ENCODE data around the gene SCN8A. TPM values are rescaled to one million over a fixed set of nuclear protein-coding genes. Genes with fewer than 3 reads are reported as not detected.
"Not testable (repeated sequence)": the region's sequence is repeated elsewhere in the genome, so short reads cannot be mapped to it uniquely, and the experiment has no call there.

Gene SCN8A
- total RNA-seq, 1 donor from 2014 or later: 1.5 TPM

DNA sequence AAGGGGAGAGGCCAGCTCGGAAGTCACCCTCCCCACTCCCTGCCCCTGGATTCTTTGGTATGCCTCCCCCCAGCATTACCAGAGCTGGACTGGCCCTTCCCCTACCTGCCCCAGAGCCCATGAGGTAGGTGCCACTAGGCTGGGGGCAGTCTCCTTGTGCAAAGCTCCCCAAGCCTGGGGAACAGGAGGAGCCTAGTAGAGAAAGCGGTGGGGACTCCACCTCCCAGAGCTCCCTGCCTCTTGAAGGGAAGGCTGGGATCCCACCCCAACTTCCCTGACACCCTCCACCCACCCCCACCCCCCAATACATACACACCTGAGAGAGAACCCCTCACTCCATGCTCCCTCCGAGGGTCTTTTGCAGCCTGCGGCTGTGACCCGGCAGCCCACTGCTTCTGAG lies 227.1 kb downstream of the SCN8A start:
- no peak for DNase-seq

DNA sequence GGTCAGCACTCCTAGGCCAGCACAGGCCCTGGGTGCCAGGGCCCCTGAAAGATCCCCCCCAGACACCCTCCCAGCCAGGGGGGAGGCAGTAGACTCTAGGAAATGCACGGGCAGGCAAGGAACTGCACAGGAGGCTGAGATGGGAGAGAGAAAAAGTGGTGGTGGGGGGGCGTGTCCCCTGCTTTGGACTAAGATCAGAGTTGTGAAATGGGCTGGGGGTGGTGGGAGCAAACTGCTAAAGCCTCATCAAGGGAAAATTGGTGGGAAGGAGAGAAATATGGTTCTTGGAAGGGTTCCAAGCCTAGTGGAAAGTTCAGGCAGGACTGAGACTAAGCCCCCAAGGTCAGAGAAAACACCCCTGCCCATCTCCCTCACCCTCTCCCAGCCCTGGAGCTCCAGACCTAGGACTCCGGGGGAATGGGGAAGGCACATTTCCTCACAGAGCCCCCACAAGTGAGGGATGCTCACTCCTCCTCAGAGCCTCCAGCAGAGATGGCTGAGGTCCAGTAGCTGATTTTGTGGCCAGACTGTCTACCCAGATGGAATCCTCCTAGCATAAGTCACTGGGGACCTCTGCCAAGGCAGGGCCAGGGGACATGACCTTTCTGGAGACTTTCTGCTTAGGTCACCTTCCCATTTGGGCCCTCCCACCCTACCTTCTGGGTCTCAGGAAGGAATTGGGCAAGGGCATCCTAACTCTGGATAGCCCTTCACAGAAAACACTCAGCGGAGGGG lies 227.7 kb downstream of the SCN8A start:
- no peak for DNase-seq

DNA sequence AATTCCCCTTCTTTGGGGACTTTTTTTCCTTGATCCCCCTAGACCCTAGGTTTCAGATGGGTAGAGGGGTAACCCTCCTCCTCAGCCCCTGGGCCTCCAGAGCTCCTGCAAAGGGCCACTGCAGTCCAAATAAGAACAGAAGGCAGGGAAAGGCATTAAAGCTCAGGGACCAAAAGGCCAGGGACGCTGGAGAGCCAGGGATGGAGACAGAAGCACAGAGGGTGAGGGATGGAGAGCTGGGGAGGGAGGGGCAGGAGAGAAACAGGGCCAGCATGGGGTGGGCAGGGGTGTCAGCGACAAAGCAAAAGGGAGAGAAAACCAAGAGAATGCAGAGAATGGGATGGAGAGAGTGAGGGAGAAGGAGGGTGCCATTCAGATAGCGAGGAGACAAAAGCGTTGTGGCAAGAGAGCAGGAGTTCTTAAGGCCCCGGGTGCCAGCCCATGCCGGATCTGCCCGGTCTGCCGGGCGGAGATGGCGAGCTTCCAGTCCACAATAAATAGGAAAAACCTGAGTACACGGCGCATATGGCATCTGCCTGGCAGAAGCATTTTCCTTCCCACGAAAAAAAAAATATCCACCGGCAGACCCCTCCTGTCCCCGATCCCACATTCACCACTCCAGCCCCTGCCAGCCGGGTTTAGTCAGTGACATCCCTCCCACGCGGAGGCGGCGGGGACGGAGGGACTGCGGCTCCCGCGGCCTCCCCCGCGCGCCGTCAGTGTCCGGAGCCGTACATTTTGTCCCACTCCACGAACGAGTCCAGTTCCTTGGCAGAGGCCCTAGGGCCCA lies 228.9 kb downstream of the SCN8A start:
- no peak for DNase-seq

DNA sequence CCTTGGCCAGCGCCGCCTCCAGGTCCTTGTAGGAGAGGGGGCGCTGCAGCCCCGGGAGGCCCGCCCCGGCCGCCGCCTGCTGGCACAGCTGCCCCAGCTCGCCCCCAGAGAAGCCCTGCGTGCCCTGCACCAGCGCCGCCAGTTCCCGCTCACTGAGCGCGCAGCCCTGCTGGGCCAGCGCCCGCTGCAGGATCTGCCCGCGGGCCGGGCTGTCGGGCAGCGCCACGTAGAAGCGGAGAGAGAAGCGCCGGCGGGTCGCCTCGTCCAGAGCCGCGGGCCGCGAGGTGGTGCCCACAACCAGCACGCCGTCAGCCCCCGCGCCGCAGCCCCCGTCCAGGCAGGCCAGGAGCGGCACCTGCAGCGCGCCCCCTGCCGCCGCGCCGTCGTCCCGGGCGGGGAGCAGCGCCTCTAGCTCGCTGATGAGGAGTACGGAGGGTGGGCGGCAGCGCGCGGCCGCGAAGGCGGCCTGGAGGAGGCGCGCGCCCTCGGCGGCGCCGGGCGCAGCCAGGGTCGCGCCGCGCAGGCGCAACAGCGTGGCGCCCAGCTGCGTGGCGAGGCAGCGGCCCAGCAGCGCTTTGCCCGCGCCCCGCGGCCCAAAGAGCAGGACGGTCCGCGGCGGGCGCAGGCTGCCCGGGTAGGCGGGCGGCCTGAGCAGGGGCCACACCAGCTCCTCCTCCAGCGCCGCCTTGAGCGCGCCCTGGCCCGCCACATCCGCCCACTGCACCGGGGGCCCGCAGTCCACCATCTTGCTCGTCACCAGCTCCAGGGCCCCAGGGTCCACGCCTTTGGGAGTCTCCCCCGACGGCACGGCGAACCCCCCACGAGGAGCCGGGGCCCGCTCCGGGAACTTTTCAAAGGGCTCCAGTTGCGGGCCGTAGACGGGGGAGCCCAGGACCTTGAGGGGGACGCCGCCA lies 229.8 kb downstream of the SCN8A start:
- DNase-seq: no peak

DNA sequence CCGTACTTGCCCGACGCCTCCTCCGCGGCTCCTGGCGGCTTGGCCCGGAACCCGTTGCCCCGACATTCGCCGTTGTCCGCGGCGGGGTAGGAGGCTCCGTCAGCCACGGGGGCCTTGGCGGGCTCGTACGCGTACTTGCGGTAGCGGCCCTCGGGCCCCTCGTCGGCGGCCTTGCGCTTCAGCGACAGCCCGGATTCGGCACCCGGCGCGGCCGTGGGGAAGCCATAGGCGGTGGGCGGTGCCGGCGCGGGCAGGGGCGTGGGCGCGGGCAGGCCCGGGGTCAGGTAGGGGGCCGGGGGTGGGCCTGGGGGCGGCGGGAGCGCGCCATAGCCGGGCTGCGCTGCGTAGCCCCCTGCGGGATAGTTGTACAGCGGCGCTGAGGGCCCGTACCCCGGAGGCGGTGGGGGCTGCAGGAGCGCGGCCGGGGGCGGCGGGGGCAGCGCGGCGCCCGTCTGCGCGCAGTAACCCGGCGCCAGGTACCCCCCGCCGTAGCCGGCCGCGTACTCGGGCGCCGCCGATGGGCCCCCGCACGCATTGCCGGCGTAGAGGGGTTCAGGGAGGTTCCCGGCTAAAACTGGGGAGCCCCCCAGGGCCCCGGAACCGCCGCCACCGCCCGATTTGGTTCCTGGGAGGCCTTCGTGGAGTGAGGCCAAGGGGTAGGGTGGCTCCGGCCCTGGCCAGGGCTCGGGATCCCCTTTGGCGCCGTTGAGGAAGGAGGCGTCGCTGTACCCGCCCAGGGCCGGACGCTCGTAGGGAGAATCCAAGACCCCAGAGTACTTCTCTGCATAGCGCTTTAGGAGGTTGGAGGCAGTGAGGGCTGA lies 230.6 kb downstream of the SCN8A start:
- no peak for DNase-seq

DNA sequence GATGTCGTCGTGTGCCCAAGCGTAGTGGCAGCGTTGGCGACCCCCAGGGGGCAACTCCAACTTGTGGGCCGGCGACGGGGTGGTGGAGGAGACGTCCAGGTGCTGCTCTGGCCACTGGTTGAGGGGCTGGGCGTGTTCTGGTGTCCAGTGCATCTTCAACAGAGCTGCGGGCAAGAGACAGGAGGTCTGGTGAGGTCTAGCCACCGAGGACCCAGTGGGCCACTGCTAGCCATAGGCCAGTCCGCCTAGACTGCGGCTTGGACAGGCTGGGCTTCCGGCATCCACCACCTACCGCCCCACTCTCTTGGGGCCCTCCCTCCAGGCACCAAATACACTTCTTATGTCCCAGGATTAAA lies 231.2 kb downstream of the SCN8A start:
- DNase-seq: no peak

DNA sequence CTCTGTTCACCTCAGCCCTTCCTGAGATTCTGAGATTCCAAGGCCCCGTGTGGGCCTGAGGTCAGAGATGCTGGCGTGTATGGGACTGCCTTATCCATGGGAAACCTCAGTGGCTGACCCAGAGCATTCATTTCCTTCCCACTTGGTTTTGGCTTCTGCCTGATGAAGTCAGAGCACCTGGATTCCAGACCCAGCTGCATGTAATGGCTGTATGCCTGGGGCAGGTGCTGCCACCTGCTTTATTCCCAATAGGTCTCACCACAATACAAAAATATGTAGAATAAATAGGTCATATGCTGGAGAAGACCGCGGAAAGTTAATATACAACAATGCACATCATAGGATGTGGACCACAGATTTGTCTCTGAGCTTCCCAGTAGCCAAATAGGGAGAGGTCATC lies 231.9 kb downstream of the SCN8A start:
- DNase-seq: no peak

DNA sequence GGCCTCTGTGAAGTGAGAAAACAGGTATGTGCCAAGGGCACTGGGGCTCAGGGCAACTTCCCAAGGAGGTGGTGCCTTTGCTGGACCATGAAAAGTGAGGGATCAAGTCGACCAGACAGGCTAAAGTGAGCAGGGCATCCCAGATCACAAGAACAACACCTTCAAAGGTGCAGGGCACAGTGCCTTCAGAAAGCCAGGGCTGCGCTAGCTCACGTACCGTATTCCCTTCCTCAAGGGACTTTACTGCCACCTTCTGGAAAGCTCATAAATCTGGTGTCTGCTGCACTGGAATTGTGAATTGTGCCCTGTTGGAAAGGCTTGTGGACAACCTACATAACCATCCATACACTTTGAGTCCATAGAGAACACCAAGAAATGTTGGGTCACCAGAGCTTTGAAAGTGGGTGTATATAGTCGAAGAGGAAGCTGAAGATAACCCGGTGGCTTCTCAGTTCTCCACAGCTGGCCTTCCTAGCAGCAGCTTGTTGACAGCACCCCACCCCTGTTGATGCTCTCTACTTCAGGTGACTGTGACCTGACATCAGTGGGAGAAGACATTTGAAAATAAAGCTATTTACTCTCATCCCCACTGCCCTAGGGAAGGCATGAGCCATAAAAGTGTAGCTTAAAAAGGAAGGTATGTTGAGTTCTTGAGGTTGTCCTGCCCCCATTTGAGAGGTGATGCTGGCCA lies 233.0 kb downstream of the SCN8A start:
- peak; percentile 81 for DNase-seq

DNA sequence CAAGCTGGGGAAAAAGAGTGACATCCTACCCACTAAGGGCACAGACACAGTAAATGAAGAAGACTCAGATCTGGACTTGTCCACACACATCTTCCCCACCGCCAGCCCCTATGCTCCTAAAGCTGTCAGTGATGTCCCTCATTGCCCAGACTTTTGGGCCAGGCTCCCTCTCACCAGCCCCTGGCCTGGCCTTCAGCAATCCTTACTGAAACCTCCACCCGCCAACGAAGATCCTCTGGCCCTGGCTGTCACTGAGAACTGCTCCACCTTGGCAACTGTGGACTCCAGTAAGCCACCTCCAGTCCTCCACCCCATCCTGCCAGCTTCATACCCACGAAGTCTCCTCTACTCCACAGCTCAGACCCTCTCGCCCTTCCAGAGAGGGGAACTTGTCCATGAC lies 234.2 kb downstream of the SCN8A start:
- no peak for DNase-seq

DNA sequence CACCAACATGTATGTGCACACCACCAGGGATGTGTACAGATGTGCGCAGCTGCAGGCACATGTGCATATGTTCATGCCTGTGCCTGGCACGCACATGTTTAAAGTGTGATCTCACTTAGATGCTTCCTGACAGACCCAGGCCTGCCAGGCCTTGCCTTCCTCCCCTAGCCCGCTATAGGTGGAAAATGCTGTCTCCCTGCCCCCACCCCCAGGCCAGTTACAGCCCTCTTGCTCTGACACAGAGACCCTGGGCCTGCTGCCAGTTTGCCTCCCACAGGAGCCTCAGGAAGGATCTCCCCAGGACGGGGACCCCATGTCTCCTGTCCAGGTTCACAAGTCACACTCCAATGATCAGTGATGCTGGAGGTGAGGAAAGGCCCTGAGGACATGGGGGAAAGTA lies 235.8 kb downstream of the SCN8A start:
- no peak for DNase-seq

DNA sequence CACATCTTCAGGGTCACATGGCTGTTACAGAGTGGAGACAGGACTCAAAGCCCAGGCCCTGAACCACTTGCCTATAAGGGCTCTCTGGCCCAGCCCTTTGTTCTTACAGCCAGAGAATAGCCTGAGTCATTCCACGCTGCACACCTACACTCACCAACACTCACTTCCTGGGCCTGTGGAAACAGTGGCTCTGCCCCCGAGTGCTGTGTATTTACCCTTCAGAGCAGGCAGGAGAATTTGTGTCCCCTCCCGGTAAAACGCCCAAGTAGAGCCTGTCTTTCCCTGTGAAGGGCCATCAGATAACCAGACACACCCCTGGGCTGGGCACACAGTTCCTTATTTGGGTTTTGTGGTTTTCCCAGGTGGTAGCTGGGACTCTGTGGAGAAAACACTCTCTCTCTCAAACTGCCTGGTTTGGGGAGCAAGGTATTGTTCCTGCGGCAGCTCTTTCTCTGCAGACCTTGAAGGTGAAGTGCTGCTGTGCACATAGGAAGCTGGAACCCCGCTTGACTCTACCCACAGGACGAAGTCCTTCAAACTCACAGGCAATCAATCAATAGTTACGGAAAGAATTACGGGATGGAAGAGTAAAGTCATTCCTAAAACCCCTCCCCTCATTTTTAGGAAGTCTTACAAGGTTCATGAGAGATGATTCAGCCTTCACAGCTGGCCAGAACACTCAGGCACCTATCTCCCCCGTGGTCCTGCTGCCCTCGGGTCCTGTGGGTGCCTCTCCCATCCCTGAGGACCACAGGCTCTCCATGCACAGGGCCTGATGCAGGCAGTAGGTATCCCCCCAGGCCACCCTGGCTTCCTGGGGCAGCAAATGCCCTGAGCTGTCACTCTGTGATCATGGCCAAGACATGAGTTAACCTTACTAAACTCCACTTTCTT lies 237.1 kb downstream of the SCN8A start:
- DNase-seq: peak; percentile 59

DNA sequence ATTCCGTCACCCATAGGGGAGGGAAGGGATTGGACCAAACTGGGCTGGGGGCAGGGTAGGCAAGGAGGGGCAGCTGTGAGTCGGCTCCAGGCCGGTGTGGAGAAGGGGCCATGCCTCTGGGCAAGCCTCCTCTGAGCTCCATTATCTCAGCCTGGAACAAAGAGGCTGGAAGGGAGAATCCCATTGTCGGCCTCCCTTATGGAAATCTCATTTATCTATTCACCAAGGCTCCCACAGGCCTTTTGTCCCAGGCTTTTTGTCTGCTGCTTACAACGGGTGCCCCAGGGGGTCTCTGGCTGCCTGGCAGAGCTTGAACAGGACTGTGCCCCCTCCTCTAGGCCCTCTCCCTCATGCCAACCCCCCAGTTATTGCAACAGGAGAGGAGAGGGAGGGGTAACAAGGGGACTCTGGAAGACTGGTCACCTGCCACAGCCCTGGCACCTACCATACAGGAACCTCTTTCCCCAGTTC lies 238.0 kb downstream of the SCN8A start:
- no peak for DNase-seq

DNA sequence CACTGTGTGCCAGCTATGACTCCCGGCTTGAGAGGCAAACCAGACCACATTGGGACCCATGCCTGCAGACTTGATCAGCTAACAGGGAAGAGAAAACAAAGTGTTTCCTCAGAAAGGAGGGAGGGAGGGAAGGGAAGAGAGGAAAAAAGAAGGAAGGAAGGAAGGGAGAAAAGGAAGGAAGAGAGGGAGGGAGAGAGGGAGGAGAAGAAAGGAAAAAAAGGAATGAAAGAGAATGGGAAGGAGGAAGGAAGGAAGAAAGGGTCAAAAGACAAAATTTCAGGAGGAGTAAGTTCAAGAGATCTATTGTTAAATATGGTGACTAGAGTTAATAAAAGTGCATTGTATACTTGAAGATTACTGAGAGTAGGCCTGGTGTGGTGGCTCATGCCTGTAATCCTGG lies 238.6 kb downstream of the SCN8A start:
- no peak for DNase-seq

DNA sequence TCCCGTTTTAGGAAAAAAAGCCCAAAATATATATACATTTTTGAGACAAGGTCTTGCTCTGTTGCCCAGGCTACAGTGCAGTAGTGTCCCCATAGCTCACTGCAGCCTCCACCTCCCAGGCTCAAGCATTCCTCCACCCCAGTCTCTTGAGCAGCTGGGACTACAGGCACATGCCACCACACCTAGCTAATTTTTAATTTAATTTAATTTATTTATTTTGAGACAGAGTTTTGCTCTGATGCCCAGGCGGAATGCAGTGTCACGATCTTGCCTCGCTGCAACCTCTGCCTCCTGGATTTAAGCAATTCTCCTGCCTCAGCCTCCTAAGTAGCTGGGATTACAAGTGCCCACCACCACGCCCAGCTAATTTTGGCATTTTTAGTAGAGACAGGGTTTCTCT lies 240.8 kb downstream of the SCN8A start:
- not testable (repeated sequence) for DNase-seq

DNA sequence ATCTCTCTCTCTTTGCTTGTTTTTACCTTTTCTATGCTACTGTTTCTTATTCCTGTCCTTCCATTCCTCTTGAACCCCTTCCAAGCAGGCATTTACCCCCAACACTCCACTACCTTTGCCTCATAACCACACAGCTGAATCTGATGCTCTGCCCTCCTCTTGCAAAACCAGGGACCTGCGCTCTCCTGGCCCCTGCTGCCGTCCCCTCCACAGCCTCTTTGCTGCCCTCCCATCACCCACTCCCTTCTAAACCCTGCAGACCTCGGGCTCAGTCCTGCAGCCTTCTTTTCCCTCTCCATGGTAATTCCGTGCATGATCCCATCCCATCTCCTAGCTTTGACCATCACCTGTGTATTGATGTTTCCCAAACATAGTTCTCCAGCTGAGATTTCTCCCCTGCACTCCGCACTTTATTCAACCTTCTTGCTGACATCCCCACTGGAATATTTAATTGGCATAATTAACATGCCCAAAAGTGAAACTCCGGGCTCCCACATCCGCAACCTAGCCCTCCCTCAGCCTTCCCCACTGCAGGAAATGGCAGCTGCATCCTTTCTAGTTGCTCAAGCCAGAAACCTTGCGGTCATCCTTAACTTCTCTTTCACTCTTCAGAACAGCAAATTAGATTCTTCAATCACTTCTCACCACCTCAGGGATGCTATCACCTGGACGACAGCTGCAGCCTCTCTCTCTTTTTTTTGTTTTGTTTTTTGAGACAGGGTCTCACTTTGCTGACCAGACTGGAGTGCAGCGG lies 241.5 kb downstream of the SCN8A start:
- DNase-seq: peak; percentile 49

DNA sequence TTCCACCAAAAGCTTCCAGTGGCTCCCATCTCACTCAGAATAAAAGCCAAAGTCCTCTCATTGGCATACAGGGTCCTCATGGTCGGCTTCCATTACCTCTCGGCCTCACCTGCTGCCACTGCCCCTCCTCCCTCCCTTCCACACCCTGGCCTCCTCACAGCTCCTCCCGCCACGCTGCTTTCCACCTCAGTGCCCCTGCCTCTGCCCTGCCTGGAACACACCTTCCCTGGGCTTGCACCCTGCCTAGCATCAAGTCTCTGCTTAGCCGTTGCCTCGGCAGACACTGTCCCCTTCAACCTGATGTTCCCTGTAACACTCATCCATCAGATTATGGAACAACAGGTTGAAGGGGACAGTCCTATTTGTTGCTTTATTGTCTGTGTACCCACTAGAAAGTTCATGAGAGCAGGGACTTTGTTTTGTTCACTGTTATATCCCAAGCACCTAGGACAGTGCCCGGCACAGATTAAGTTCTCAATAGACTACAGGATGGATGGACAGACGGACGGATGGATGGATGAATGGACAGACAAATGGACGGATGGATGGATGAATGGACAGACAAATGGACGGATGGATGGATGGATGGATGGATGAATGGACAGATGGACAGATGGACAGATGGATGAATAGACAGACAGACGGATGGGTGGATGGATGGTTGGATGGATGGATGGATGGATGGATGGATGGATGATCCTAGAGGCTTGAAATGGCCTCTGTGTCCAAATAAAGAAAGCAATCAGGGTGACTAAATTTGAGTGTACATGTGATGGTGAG lies 242.6 kb downstream of the SCN8A start:
- no peak for DNase-seq

DNA sequence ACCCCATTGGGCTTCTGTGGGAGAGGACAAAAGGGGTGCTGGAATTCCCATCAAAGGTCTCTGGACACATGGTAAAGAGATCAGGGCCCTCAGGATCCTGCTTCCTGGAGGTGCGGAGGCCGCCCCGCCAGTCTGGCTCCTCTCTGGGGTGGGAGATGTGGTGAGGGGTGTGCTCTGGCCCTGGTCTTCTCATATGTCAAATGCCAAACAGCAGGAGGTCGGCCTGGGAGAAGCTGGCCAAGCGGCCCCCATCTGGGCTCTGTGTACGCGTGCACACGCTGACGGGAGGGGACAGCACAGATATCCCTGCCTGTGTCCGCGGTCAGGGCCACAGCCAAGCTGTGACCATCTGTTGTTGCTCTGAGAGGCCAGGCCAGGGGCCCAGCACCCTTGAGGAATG lies 243.4 kb downstream of the SCN8A start:
- DNase-seq: no peak

DNA sequence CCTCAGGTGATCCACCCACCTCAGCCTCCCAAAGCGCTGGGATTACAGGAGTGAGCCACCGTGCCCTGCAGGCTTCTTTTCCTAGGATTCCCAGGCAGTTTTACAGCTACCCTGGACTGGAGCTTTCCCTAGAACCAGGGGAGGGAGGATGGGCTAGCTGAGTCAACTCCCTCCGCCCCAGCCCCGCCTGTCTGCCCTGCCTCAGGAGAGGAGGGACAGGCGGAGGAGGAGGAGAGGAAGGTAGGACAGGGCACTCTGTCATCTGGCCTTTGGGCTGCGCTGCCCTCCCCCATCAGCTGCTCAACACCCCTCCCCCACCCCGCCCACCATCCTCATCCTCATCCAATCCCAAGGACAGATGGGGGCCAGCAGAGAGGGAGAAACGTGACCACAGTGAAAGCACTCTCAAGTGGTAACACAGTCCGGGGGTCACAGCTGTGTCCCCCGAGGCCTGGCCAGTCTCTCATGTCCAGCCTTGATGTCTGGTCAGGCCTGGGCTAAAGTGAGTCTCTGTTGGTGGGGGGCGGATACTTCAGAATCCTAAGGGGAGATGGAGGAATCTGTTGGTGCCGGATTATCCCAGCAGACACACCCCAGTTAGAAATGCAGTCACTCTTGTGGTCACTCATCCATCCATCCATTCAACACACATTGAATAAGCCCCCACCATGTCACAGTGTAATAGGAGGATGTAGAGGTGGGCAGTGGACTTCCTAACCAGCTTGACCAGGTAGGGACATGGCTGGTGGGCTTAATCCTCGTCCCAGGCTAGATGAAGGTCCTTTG lies 245.2 kb downstream of the SCN8A start:
- no peak for DNase-seq
